CD14-positive monocyte (primary cell): Measurements from ENCODE around the gene SIPA1L3. TPM values are rescaled to one million over a fixed set of nuclear protein-coding genes. Genes with fewer than 3 reads are reported as not detected.

Source experiments
- DNase-seq, 3 donors: peaks; one replicate each; pipeline ENCODE4 v3.0.0-alpha.2; 2011 to 2022
- H2AFZ ChIP-seq: 2 replicates; pipeline ENCODE4 v1.6.0; 2012; ENCODE audit warnings: mild to moderate bottlenecking, low read depth, low read length, inconsistent platforms; ENCODE audit not compliant: insufficient read depth, poor library complexity, severe bottlenecking
- H3K27ac ChIP-seq, 2 donors: 1 replicate in 1 of 2; 2 replicates in 1 of 2; pipeline ENCODE4 v1.5.1; 2012 to 2013; ENCODE audit warnings: low read length in 2 of 2, control low read depth in 1 of 2, inconsistent platforms in 1 of 2, low read depth in 1 of 2, mild to moderate bottlenecking in 1 of 2
- H3K27me3 ChIP-seq, 2 donors: one replicate each; pipeline versions ENCODE4 v1.6.0 to v1.6.1; 2011 to 2013; ENCODE audit warnings: low read length in 2 of 2; ENCODE audit not compliant: control insufficient read depth in 2 of 2, insufficient read depth in 2 of 2
- H3K36me3 ChIP-seq, 2 donors: replicated peaks in 1 of 2; 1 replicate in 1 of 2; 2 replicates in 1 of 2; pipeline versions ENCODE4 v1.5.1 to v1.6.1; 2012 to 2013; ENCODE audit warnings: low read length in 2 of 2, control low read depth in 1 of 2, inconsistent platforms in 1 of 2, mild to moderate bottlenecking in 1 of 2; ENCODE audit not compliant: insufficient read depth in 2 of 2, control insufficient read depth in 1 of 2
- H3K4me1 ChIP-seq, 2 donors: 1 replicate in 1 of 2; 2 replicates in 1 of 2; pipeline versions ENCODE4 v1.5.1 to v1.6.1; 2012 to 2013; ENCODE audit warnings: low read length in 2 of 2, control low read depth in 1 of 2, inconsistent platforms in 1 of 2, mild to moderate bottlenecking in 1 of 2, moderate library complexity in 1 of 2; ENCODE audit not compliant: insufficient read depth in 2 of 2, control insufficient read depth in 1 of 2
- H3K4me2 ChIP-seq: replicated peaks from 2 replicates; pipeline ENCODE3; 2012; ENCODE audit warnings: low read length, moderate library complexity, mild to moderate bottlenecking; ENCODE audit not compliant: poor library complexity, severe bottlenecking; ENCODE audit errors: extremely low read depth
- H3K4me3 ChIP-seq, 3 experiments: fragments of 200-600 bp in 1 of 3; sonication (generic) in 1 of 3; replicated peaks in 1 of 3; 1 replicate in 2 of 3; 2 replicates in 1 of 3; pipeline ENCODE4 v1.5.1; 2011 to 2013; ENCODE audit warnings: low read length in 3 of 3, mild to moderate bottlenecking in 3 of 3, control low read depth in 2 of 3, low read depth in 2 of 3, inconsistent platforms in 1 of 3, moderate library complexity in 1 of 3
- H3K79me2 ChIP-seq: 2 replicates; pipeline ENCODE4 v1.6.0; 2012; ENCODE audit warnings: mild to moderate bottlenecking, control low read depth, inconsistent platforms, low read length, moderate library complexity; ENCODE audit not compliant: insufficient read depth
- H3K9ac ChIP-seq: 2 replicates; pipeline ENCODE4 v1.6.0; 2017; ENCODE audit warnings: low read length, mild to moderate bottlenecking; ENCODE audit not compliant: insufficient read depth, poor library complexity, severe bottlenecking
- H3K9me3 ChIP-seq, 2 donors: replicated peaks in 1 of 2; 1 replicate in 1 of 2; 2 replicates in 1 of 2; pipeline versions ENCODE4 v1.5.1 to v1.6.1; 2012 to 2013; ENCODE audit warnings: low read length in 2 of 2, control low read depth in 1 of 2; ENCODE audit not compliant: control insufficient read depth in 1 of 2, insufficient read depth in 1 of 2
- H4K20me1 ChIP-seq: 2 replicates; pipeline ENCODE4 v1.6.0; 2012; ENCODE audit warnings: mild to moderate bottlenecking, low read length, control low read depth, moderate library complexity; ENCODE audit not compliant: insufficient read depth
- H3K27ac Mint-ChIP-seq, 7 donors: one replicate each; pipeline ENCODE4 v1.8.0; 2020; ENCODE audit warnings: mild to moderate bottlenecking in 7 of 7, mixed read lengths in 7 of 7, moderate library complexity in 6 of 7, inconsistent platforms in 2 of 7
- H3K27me3 Mint-ChIP-seq, 3 donors: one replicate each; pipeline ENCODE4 v1.8.0; 2021 to 2022; ENCODE audit warnings: low read depth in 3 of 3, mild to moderate bottlenecking in 3 of 3, mixed read lengths in 3 of 3, moderate library complexity in 3 of 3, inconsistent platforms in 1 of 3
- H3K36me3 Mint-ChIP-seq, 2 donors: one replicate each; pipeline ENCODE4 v1.8.0; 2020; ENCODE audit warnings: mixed read lengths in 2 of 2, inconsistent platforms in 1 of 2, mild to moderate bottlenecking in 1 of 2
- H3K4me1 Mint-ChIP-seq: one replicate; pipeline ENCODE4 v1.8.0; 2020; ENCODE audit warnings: mild to moderate bottlenecking, mixed read lengths
- H3K4me3 Mint-ChIP-seq, 2 donors: one replicate each; pipeline ENCODE4 v1.8.0; 2020; ENCODE audit warnings: mild to moderate bottlenecking in 2 of 2, mixed read lengths in 2 of 2, moderate library complexity in 1 of 2
- H3K9me3 Mint-ChIP-seq, 7 donors: one replicate each; pipeline ENCODE4 v1.8.0; 2020 to 2022; ENCODE audit warnings: mixed read lengths in 7 of 7, mild to moderate bottlenecking in 6 of 7, moderate library complexity in 6 of 7, inconsistent platforms in 2 of 7
- WGBS: methylation state at CpG from one replicate; pipeline ENCODE4 v1.1.5; 2013; ENCODE audit warnings: missing lambda C conversion rate; ENCODE audit not compliant: insufficient coverage; 5-methylcytosine and 5-hydroxymethylcytosine counted together
- intact Hi-C, 2 donors: fragments of 100-400 bp; cut with micrococcal nuclease; formaldehyde crosslinking; loops; one replicate each; pipeline versions ENCODE4 v1.15.0 to v1.15.1; 2023
- polyA plus RNA-seq, 3 donors: library from polyadenylated mRNA; depleted of rRNA in 1 of 3; unstranded in 2 of 3; stranded (reverse) in 1 of 3; fragments of 300-500 nt in 2 of 3; fragments of >200 nt in 1 of 3; fragmentation: Illumina TruSeq in 2 of 3; gene quantifications; 1 replicate in 2 of 3; 2 replicates in 1 of 3; pipeline ENCODE4 v1.2.3, GENCODE V29; 2012 to 2021
- TF ChIP-seq, protein P1 (sequence below): fragments of 200-600 bp; IDR thresholded peaks from one replicate; pipeline ENCODE4 v1.8.0; 2022; ENCODE audit warnings: antibody characterized with exemption, mild to moderate bottlenecking

SIPA1L3 gene
- polyA plus RNA-seq, 3 donors, result 0.55 to 4.5 (median 0.99) TPM

GRCh38 chr19:38036707-38037611 lies 130.0 kb downstream of the SIPA1L3 start:
- peak overlapping the region in 1 of 7 donors; percentile 31 for H3K27ac Mint-ChIP-seq
- H3K27me3 ChIP-seq, result no peaks in the 10 kb centered on the region
- H3K27ac ChIP-seq, result no peak overlapping the region
- H3K79me2 ChIP-seq, result no peaks in the 10 kb centered on the region
- no peak overlapping the region for H2AFZ ChIP-seq
- no peaks in the 10 kb centered on the region for H3K9me3 ChIP-seq
- peaks cover 5 to 15% of the 10 kb centered on the region in 2 donors for H3K36me3 Mint-ChIP-seq
- peaks cover 28% of the 10 kb centered on the region for H3K4me1 Mint-ChIP-seq
- 77% methylated on average over 12 of the region's 18 CpGs for WGBS
- H3K36me3 ChIP-seq, result no peaks in the 10 kb centered on the region
- peaks cover 23% of the 10 kb centered on the region for H4K20me1 ChIP-seq
- H3K27me3 Mint-ChIP-seq, result peaks cover 2 to 7% (median 4%) of the 10 kb centered on the region in 3 donors
- no peak overlapping the region for H3K4me2 ChIP-seq
- TF ChIP-seq, protein P1, sequence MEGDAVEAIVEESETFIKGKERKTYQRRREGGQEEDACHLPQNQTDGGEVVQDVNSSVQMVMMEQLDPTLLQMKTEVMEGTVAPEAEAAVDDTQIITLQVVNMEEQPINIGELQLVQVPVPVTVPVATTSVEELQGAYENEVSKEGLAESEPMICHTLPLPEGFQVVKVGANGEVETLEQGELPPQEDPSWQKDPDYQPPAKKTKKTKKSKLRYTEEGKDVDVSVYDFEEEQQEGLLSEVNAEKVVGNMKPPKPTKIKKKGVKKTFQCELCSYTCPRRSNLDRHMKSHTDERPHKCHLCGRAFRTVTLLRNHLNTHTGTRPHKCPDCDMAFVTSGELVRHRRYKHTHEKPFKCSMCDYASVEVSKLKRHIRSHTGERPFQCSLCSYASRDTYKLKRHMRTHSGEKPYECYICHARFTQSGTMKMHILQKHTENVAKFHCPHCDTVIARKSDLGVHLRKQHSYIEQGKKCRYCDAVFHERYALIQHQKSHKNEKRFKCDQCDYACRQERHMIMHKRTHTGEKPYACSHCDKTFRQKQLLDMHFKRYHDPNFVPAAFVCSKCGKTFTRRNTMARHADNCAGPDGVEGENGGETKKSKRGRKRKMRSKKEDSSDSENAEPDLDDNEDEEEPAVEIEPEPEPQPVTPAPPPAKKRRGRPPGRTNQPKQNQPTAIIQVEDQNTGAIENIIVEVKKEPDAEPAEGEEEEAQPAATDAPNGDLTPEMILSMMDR, result no peak
- no peak overlapping the region for H3K4me3 Mint-ChIP-seq
- intact Hi-C loops, result no loop called here
- no peak for DNase-seq
- no peak overlapping the region for H3K9ac ChIP-seq
- H3K4me3 ChIP-seq, result no peak overlapping the region
- H3K4me1 ChIP-seq, result peaks cover 27 to 31% of the 10 kb centered on the region in 2 donors
- peaks cover 0 to 2% (median 0%) of the 10 kb centered on the region in 7 donors for H3K9me3 Mint-ChIP-seq

DNA sequence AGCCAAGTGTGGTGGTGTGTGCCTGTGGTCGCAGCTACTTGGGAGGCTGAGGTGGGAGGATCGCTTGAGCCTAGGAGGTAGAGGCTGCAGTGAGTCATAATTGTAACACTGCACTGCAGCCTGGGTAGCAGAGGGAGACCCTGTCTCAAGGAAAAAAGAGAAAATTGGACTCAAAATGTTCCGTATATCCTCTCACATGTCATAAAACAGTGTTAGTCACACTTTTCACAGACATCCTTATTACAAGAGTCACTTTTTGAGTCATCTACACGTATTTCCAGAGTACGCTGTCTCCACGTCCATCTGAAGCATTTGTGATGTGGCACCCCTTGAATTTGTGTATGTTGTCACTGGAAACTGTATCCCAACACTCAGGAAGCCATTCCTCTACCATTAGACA lies 133.0 kb downstream of the SIPA1L3 start:
- Histone ChIP-seq H3K9me3 (no peaks in the 10 kb centered on the region), H3K79me2 (no peaks in the 10 kb centered on the region), H3K27me3 (no peaks in the 10 kb centered on the region), H3K4me3 (no peak overlapping the region), H3K4me2 (no peak overlapping the region), H3K27ac (no peak overlapping the region), H3K4me1 (peaks cover 3 to 4% of the 10 kb centered on the region in 2 donors), H3K36me3 (no peaks in the 10 kb centered on the region), H4K20me1 (peaks cover 12% of the 10 kb centered on the region), H2AFZ (no peak overlapping the region), H3K9ac (no peak overlapping the region)
- no peak for DNase-seq
- H3K4me3 Mint-ChIP-seq, result no peak overlapping the region
- H3K9me3 Mint-ChIP-seq, result peaks cover 0 to 4% (median 0%) of the 10 kb centered on the region in 7 donors
- H3K27me3 Mint-ChIP-seq, result peaks cover 2 to 7% (median 4%) of the 10 kb centered on the region in 3 donors
- H3K27ac Mint-ChIP-seq, result peak overlapping the region in 1 of 7 donors; percentile 42
- TF ChIP-seq, protein P1, result no peak
- intact Hi-C loops, result loop anchor here in 1 of 2 donors (10.0 kb wide), 1 partner anchor 135 kb away; the partner anchor contains the start of genes SIPA1L3 and WDR87
- H3K4me1 Mint-ChIP-seq, result peaks cover 3% of the 10 kb centered on the region
- H3K36me3 Mint-ChIP-seq, result peaks cover 5 to 18% of the 10 kb centered on the region in 2 donors
- 100% methylated on average over 1 of the region's 6 CpGs for WGBS
